B cell (primary cell): ENCODE measurements around the gene QKI. TPM values are rescaled to one million over a fixed set of nuclear protein-coding genes. Genes with fewer than 3 reads are reported as not detected.
A peak's percentile ranks its signal among the peaks of the same experiment; 100 is the strongest.

Source experiments
- ATAC-seq: fragments of 200-7000 bp; cut with Tn5 transposase; one replicate; pipeline ENCODE4 v1.10.0; 2021; ENCODE audit warnings: low read depth, mild to moderate bottlenecking, moderate number of reproducible peaks, moderate library complexity
- CTCF ChIA-PET: fragments of 350-600 bp; sonication (Branson Sonifier 250); formaldehyde crosslinking; loops from one replicate; lab custom pipeline; 2021; ENCODE audit warnings: antibody characterized with exemption, inconsistent platforms; lab: Charles Lee
- POLR2A ChIA-PET: fragments of 350-600 bp; sonication (Branson Sonifier 250); formaldehyde crosslinking; loops from one replicate; lab custom pipeline; 2021; ENCODE audit warnings: antibody characterized with exemption; lab: Charles Lee
- DNase-seq: peaks from one replicate; pipeline ENCODE4 v3.0.0; 2013
- H2AFZ ChIP-seq: 2 replicates; pipeline ENCODE4 v1.6.1; 2012; ENCODE audit warnings: mild to moderate bottlenecking, low read depth, low read length; ENCODE audit not compliant: insufficient read depth, poor library complexity, severe bottlenecking
- H3K27ac ChIP-seq, 2 donors: 1 replicate in 1 of 2; 2 replicates in 1 of 2; pipeline ENCODE4 v1.5.1; 2012 to 2013; ENCODE audit warnings: low read length in 2 of 2, mild to moderate bottlenecking in 2 of 2, moderate library complexity in 1 of 2
- H3K27me3 ChIP-seq, 4 experiments: fragments of 200-600 bp in 1 of 4; sonication (generic) in 1 of 4; replicated peaks in 1 of 4; 1 replicate in 2 of 4; 2 replicates in 2 of 4; pipeline versions ENCODE4 v1.6.1 to v1.7.0; 2013 to 2016; ENCODE audit warnings: low read length in 3 of 4, mild to moderate bottlenecking in 2 of 4, mixed read lengths in 1 of 4, moderate library complexity in 1 of 4; ENCODE audit not compliant: insufficient read depth in 4 of 4, control insufficient read depth in 3 of 4; ENCODE audit errors: control extremely low read depth in 1 of 4
- H3K36me3 ChIP-seq, 2 experiments: replicated peaks in 1 of 2; 1 replicate in 1 of 2; 2 replicates in 1 of 2; pipeline versions ENCODE4 v1.6.1 to v1.7.1; 2013; ENCODE audit warnings: low read length in 1 of 2; ENCODE audit not compliant: insufficient read depth in 2 of 2, control insufficient read depth in 1 of 2; ENCODE audit errors: control extremely low read depth in 1 of 2, extremely low read depth in 1 of 2
- H3K4me1 ChIP-seq, 2 donors: fragments of 200-600 bp in 1 of 2; sonication (generic) in 1 of 2; 1 replicate in 1 of 2; 2 replicates in 1 of 2; pipeline versions ENCODE4 v1.5.1 to v1.6.1; 2013 to 2017; ENCODE audit warnings: low read length in 2 of 2; ENCODE audit not compliant: control insufficient read depth in 2 of 2, insufficient read depth in 2 of 2
- H3K4me2 ChIP-seq: replicated peaks from 2 replicates; pipeline ENCODE3; 2012; ENCODE audit warnings: mild to moderate bottlenecking, low read depth, low read length; ENCODE audit not compliant: poor library complexity, severe bottlenecking
- H3K4me3 ChIP-seq, 5 experiments: fragments of 200-600 bp in 1 of 5; sonication (generic) in 1 of 5; 1 replicate in 3 of 5; 2 replicates in 2 of 5; pipeline versions ENCODE4 v1.5.1 to v1.7.0; 2011 to 2016; ENCODE audit warnings: low read length in 4 of 5, mild to moderate bottlenecking in 4 of 5, low read depth in 2 of 5, control low read depth in 1 of 5, moderate library complexity in 1 of 5; ENCODE audit not compliant: insufficient read depth in 1 of 5; ENCODE audit errors: control extremely low read depth in 1 of 5, extremely low read depth in 1 of 5
- H3K79me2 ChIP-seq: fragments of 200-600 bp; sonication (generic); one replicate; pipeline ENCODE4 v1.6.0; 2016; ENCODE audit warnings: low read length; ENCODE audit not compliant: control insufficient read depth, insufficient read depth
- H3K9ac ChIP-seq: fragments of 200-600 bp; sonication (generic); 2 replicates; pipeline ENCODE4 v1.6.1; 2017; ENCODE audit warnings: mild to moderate bottlenecking, low read length, moderate library complexity
- H3K9me3 ChIP-seq, 3 donors: one replicate each; pipeline versions ENCODE4 v1.6.1 to v1.7.1; 2013; ENCODE audit warnings: low read length in 2 of 3; ENCODE audit not compliant: control insufficient read depth in 2 of 3, insufficient read depth in 1 of 3; ENCODE audit errors: control extremely low read depth in 1 of 3
- H4K20me1 ChIP-seq: 2 replicates; pipeline ENCODE4 v1.6.0; 2012; ENCODE audit warnings: mild to moderate bottlenecking, low read length; ENCODE audit not compliant: insufficient read depth, control insufficient read depth, poor library complexity, severe bottlenecking
- H3K27ac Mint-ChIP-seq: one replicate; pipeline ENCODE4 v1.8.0; 2021; ENCODE audit warnings: mixed read lengths
- H3K27me3 Mint-ChIP-seq: one replicate; pipeline ENCODE4 v1.8.0; 2021; ENCODE audit warnings: mixed read lengths
- H3K4me1 Mint-ChIP-seq: one replicate; pipeline ENCODE4 v1.8.0; 2021; ENCODE audit warnings: mixed read lengths
- H3K4me3 Mint-ChIP-seq: one replicate; pipeline ENCODE4 v1.8.0; 2021; ENCODE audit warnings: mixed read lengths
- H3K9me3 Mint-ChIP-seq: one replicate; pipeline ENCODE4 v1.8.0; 2022; ENCODE audit warnings: mixed read lengths; ENCODE audit not compliant: insufficient read depth
- CTCF ChIP-seq: fragments of 200-600 bp; IDR thresholded peaks from one replicate; pipeline ENCODE4 v1.8.0; 2022; ENCODE audit warnings: antibody characterized with exemption, mild to moderate bottlenecking
- EZH2 ChIP-seq: IDR thresholded peaks from 2 replicates; pipeline ENCODE4 v1.6.1; 2012; ENCODE audit warnings: borderline replicate concordance, low read depth, mild to moderate bottlenecking, moderate library complexity, low read length; ENCODE audit not compliant: insufficient read depth, poor library complexity, severe bottlenecking
- WGBS: methylation state at CpG from one replicate; pipeline ENCODE4 v1.1.5; 2013; ENCODE audit warnings: missing lambda C conversion rate; ENCODE audit not compliant: insufficient coverage; 5-methylcytosine and 5-hydroxymethylcytosine counted together
- intact Hi-C: fragments of 100-400 bp; cut with micrococcal nuclease; formaldehyde crosslinking; loops from one replicate; pipeline ENCODE4 v1.10.0; 2022
- polyA plus RNA-seq: library from polyadenylated mRNA; depleted of rRNA; stranded (reverse); fragments of >200 nt; gene quantifications from 2 replicates; pipeline ENCODE4 v1.2.3, GENCODE V29; 2012
- total RNA-seq, 2 donors: library from RNA; stranded (reverse); fragments of 120-200 nt in 1 of 2; gene quantifications; 1 replicate in 1 of 2; 2 replicates in 1 of 2; pipeline versions ENCODE4 v1.2.3 to v1.2.4, GENCODE V29; 2013 to 2022

QKI gene
- total and polyA plus RNA-seq, 2 donors (not counting 1 experiment from before 2014, with no cell fraction given): 38.8 to 79.5 TPM

DNA sequence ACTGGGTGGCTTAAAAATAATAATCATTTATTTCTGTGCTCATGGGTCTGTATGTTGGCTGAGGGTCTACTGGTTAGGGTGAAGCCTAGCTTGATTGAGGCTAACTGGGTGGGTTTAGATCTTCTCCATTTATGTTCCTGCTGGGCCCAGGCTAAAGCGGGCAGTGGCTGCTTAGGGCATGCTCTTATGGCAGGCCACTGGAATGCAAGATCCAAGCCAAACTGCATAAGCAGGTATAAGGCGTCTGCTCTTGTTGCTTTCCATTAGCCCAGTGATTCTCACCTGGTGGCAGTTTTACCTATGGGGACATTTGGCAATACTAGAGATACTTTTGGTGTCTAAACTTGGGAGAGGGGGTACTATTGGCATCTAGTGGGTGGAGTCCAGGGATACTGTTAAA lies 44.5 kb downstream of the QKI start:
- H3K4me2 ChIP-seq: peak overlapping the region; percentile 64
- peaks cover 5 to 8% of the 10 kb centered on the region in 2 experiments for H3K36me3 ChIP-seq
- no peaks in the 10 kb centered on the region for H3K27me3 Mint-ChIP-seq
- H3K9me3 Mint-ChIP-seq: no peaks in the 10 kb centered on the region
- WGBS: 100% methylated on average over 2 of the region's 2 CpGs
- no peak overlapping the region for H3K9ac ChIP-seq
- no peak overlapping the region for H2AFZ ChIP-seq
- peaks cover 58% of the 10 kb centered on the region for H3K4me1 Mint-ChIP-seq
- H3K9me3 ChIP-seq: no peaks in the 10 kb centered on the region
- POLR2A ChIA-PET: no interaction called here
- intact Hi-C loops: no loop called here
- no peak overlapping the region for H3K4me3 ChIP-seq
- H4K20me1 ChIP-seq: no peaks in the 10 kb centered on the region
- no peak for ATAC-seq
- H3K27me3 ChIP-seq: no peaks in the 10 kb centered on the region
- H3K4me1 ChIP-seq: peaks cover 23 to 31% of the 10 kb centered on the region in 2 donors
- CTCF ChIA-PET: no interaction called here
- H3K79me2 ChIP-seq: peaks cover 92% of the 10 kb centered on the region
- H3K27ac ChIP-seq: peak overlapping the region; percentile 28 to 72
- H3K4me3 Mint-ChIP-seq: peak overlapping the region; percentile 27
- TF ChIP-seq CTCF (no peak), EZH2 (no peak)
- peak overlapping the region; percentile 63 for H3K27ac Mint-ChIP-seq
- peak; percentile 5 for DNase-seq

- Histone ChIP-seq H3K27ac (peak overlapping the region; percentile 72 to 75), H3K4me2 (peak overlapping the region; percentile 64), H3K4me1 (peaks cover 23 to 31% of the 10 kb centered on the region in 2 donors), H3K4me3 (no peak overlapping the region), H2AFZ (no peak overlapping the region), H4K20me1 (no peaks in the 10 kb centered on the region), H3K79me2 (peaks cover 92% of the 10 kb centered on the region), H3K9me3 (no peaks in the 10 kb centered on the region), H3K27me3 (no peaks in the 10 kb centered on the region), H3K36me3 (peaks cover 5 to 8% of the 10 kb centered on the region in 2 experiments), H3K9ac (peak overlapping the region; percentile 70)
- ATAC-seq (no peak), DNase-seq (no peak)
- 83% methylated on average over 1 of the region's 2 CpGs for WGBS
- Mint-ChIP-seq H3K27ac (peak overlapping the region; percentile 63), H3K4me3 (peak overlapping the region; percentile 27), H3K9me3 (no peaks in the 10 kb centered on the region), H3K27me3 (no peaks in the 10 kb centered on the region), H3K4me1 (peaks cover 58% of the 10 kb centered on the region)
- CTCF ChIA-PET: interaction anchor here (1.3 kb wide), 1 partner anchor 32 kb away, joined by 3 read pairs; no protein-coding TSS in a partner anchor
- intact Hi-C loops: no loop called here
- POLR2A ChIA-PET: no interaction called here
- no peak for TF ChIP-seq CTCF
- no peak for TF ChIP-seq EZH2
Measured at GRCh38 chr6:163459536-163459935, 45.0 kb downstream of the QKI start.
